ENCODE data around the gene EPHB2. TPM values are rescaled to one million over a fixed set of nuclear protein-coding genes. Genes with fewer than 3 reads are reported as not detected.

Gene EPHB2
- total and polyA plus RNA-seq, 2 of the 8 experiments (the other 6 are each of a cell fraction or from before 2014, with no cell fraction given), result 15.8 to 17.2 TPM

- TF ChIP-seq CHD7 (IDR thresholded peaks at IDR 0.05; ENCODE audit: insufficient replicate concordance, low read length) (no peak), CBX5 (IDR thresholded peaks at IDR 0.05; ENCODE audit: low read depth, low read length) (no peak)
Measured at GRCh38 chr1:22796642-22797041, 86.0 kb downstream of the EPHB2 start (continued).
